ENCODE results near the gene SPTBN4. TPM values are rescaled to one million over a fixed set of nuclear protein-coding genes. Genes with fewer than 3 reads are reported as not detected.

Gene SPTBN4
- total and polyA plus RNA-seq, 2 of the 4 experiments (the other 2 are of a cell fraction), result 0.72 to 0.91 TPM

- Histone ChIP-seq H3K23ac (ENCODE audit: low read depth, low read length) (no peak overlapping the region), H2BK120ac (ENCODE audit: low read depth, low read length) (no peak overlapping the region), H3K4me2 (ENCODE audit: low read depth, low read length) (no peak overlapping the region), H4K5ac (ENCODE audit: low read depth, low read length) (no peak overlapping the region), H3K4me3 (ENCODE audit: insufficient read depth, low read depth, low read length) (no peak overlapping the region), H2BK15ac (ENCODE audit: low read depth, low read length) (no peak overlapping the region), H3K9me1 (ENCODE audit: insufficient read depth, low read length) (no peaks in the 10 kb centered on the region), H3K18ac (ENCODE audit: low read depth, low read length) (no peak overlapping the region), H4K8ac (ENCODE audit: low read depth in 2 of 2, low read length in 2 of 2) (no peak overlapping the region), H3K14ac (replicated peaks; ENCODE audit: low read depth, low read length) (no peak overlapping the region), H3K27ac (ENCODE audit: insufficient read depth, low read length) (no peak overlapping the region), H3K9me3 (ENCODE audit: control insufficient read depth, insufficient read depth, low read length) (no peaks in the 10 kb centered on the region), H2BK20ac (ENCODE audit: low read depth, low read length) (no peak overlapping the region), H3K36me3 (ENCODE audit: control insufficient read depth, insufficient read depth, low read length) (no peaks in the 10 kb centered on the region), H2AK9ac (replicated peaks; ENCODE audit: low read depth, low read length, poor library complexity) (no peak overlapping the region), H4K91ac (ENCODE audit: insufficient read depth, low read depth, low read length) (no peak overlapping the region), H4K20me1 (ENCODE audit: insufficient read depth, low read length) (no peaks in the 10 kb centered on the region), H3K4me1 (ENCODE audit: control insufficient read depth, insufficient read depth, low read length) (no peaks in the 10 kb centered on the region; the same call in 1 of the 2 replicates), H2AK5ac (ENCODE audit: low read depth, low read length) (no peak overlapping the region), H3K9ac (ENCODE audit: low read depth, low read length) (no peak overlapping the region), H3K56ac (ENCODE audit: extremely low read depth, insufficient read depth, low read length) (no peak overlapping the region), H3K79me1 (ENCODE audit: low read depth in 1 of 2, low read length in 2 of 2) (no peaks in the 10 kb centered on the region), H3K27me3 (ENCODE audit: control insufficient read depth, insufficient read depth, low read length) (peaks cover 22% of the 10 kb centered on the region), H2AFZ (replicated peaks; ENCODE audit: low read length, poor library complexity) (no peak overlapping the region), H2BK5ac (ENCODE audit: low read depth, low read length, poor library complexity, severe bottlenecking) (no peak overlapping the region), H3K4ac (ENCODE audit: low read depth, low read length) (no peak overlapping the region)
- dilution Hi-C loops (cut with HindIII; ENCODE audit: low sequenced_read_pairs, unreplicated experiment) (no loop called here), intact Hi-C loops (cut with micrococcal nuclease) (loop anchor here (2.0 kb wide), 1 partner anchor 51 kb away; no protein-coding TSS in a partner anchor), in situ Hi-C loops (cut with MboI; ENCODE audit: low sequenced_read_pairs) (no loop called here)
- no CpG with 5 or more reads among the region's 1 CpG for WGBS, 2 experiments (ENCODE audit: extremely low coverage in 2 of 2, insufficient read length in 1 of 2)
- ATAC-seq (ENCODE audit: low read depth), result no peak
- DNase-seq, result no peak
- ChIA-PET POLR2A (ENCODE audit: unreplicated experiment) (no interaction called here), CTCF (no interaction called here)
- TF ChIP-seq SMC3 (IDR thresholded peaks at IDR 0.05; ENCODE audit: low read depth, low read length) (no peak), MXI1 (IDR thresholded peaks at IDR 0.05; ENCODE audit: borderline replicate concordance, low read depth, low read length) (no peak), RAD21 (IDR thresholded peaks at IDR 0.05; ENCODE audit: low read length) (no peak), CHD1 (IDR thresholded peaks at IDR 0.05; ENCODE audit: low read depth, low read length) (no peak), POLR2A (IDR thresholded peaks at IDR 0.05; ENCODE audit: low read depth, low read length) (no peak), USF2 (IDR thresholded peaks at IDR 0.05; ENCODE audit: low read depth, low read length) (no peak), NFE2L2 (IDR thresholded peaks at IDR 0.05; ENCODE audit: low read depth, low read length) (no peak), MAZ (IDR thresholded peaks at IDR 0.05; ENCODE audit: borderline replicate concordance, low read depth, low read length) (no peak), RFX5 (IDR thresholded peaks at IDR 0.05; ENCODE audit: low read depth, low read length) (no peak), ELK1 (IDR thresholded peaks at IDR 0.05; ENCODE audit: borderline replicate concordance, low read depth, low read length) (no peak), CEBPB (IDR thresholded peaks at IDR 0.05; ENCODE audit: low read depth, low read length) (no peak), BHLHE40 (IDR thresholded peaks at IDR 0.05; ENCODE audit: low read depth, low read length) (no peak), FOS (IDR thresholded peaks at IDR 0.05; ENCODE audit: low read depth, low read length) (no peak), CTCF (conservative IDR thresholded peaks at IDR 0.05; ENCODE audit: low read depth, low read length) (no peak), MAFK (IDR thresholded peaks at IDR 0.05; ENCODE audit: low read depth, low read length) (no peak), RCOR1 (IDR thresholded peaks at IDR 0.05; ENCODE audit: insufficient replicate concordance, low read length) (no peak)
- no TSS peak for BruUV-seq (replicated peaks)
These were observed 81.0 kb downstream of the SPTBN4 start for GRCh38 chr19:40547836-40548235.
